GM19438 (cell line): ENCODE results near the gene UQCRQ.

ENCODE experiments used
- ATAC-seq: cut with Tn5 transposase; IDR thresholded peaks from one replicate; pipeline ENCODE4 v1.9.1; 2021; ENCODE audit warnings: low read depth; ENCODE audit not compliant: unreplicated experiment

UQCRQ gene

DNA sequence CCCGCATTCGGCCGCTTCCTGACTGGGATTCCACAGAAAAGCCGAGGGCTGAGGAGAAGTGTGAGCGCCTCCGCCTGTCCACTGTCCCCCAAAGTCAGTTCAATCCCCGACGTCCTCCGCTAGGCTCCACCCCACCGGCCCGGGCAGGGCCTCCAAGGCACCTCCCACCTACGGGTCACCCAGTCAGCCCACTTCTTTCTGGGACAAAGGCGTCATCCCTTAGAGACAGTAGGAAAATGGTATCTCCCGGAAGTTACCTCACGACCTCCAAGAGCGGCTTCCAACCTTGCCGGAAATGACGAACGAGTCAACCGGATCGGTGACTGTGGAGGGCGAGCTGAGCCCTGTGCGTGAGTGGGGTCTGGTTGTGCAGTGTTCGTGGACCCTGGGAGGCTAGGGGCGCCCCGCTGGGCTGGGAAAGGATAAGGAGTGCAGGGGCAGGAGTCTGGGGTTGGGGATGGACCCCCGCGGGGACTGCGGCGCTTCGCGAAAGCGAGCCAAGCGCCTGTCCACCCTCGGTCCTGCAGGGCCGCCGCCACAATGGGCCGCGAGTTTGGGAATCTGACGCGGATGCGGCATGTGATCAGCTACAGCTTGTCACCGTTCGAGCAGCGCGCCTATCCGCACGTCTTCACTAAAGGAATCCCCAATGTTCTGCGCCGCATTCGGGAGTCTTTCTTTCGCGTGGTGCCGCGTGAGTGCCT lies at the start of gene UQCRQ, which contains the start of gene GDF9:
Gene UQCRQ, plus strand, starts transcription at position 301 of the 704 bp plus-strand sequence. Its CDS starts 240 bp downstream, at position 541.
Gene GDF9, minus strand, starts transcription at position 128 of the 704 bp plus-strand sequence. CDS start 1,936 bp downstream, outside the sequence.
- ATAC-seq = peak; percentile 98

GRCh38 chr5:132817011-132817410 lies 49.4 kb upstream of the UQCRQ start:
- no peak for ATAC-seq

DNA sequence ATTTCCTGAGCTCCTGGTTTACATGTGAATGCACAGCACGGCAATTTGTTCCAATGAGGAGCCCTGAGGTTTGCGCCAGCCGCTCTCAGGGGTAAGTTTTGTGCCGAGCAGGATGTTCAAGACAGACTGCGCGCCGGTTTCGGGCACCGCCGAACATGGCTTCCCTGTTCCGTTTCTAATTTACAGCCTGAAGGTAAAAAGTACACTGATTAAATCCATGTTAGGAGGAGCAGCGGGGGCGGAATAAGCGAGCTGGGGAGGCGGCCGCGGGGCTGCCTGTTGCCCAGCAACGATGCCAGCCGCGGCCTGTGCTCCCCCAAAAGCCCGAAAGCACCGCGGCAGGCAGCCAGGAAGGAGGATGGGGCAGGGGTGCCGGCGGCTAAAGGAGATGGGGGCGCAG lies 47.0 kb upstream of the UQCRQ start:
- no peak for ATAC-seq

DNA sequence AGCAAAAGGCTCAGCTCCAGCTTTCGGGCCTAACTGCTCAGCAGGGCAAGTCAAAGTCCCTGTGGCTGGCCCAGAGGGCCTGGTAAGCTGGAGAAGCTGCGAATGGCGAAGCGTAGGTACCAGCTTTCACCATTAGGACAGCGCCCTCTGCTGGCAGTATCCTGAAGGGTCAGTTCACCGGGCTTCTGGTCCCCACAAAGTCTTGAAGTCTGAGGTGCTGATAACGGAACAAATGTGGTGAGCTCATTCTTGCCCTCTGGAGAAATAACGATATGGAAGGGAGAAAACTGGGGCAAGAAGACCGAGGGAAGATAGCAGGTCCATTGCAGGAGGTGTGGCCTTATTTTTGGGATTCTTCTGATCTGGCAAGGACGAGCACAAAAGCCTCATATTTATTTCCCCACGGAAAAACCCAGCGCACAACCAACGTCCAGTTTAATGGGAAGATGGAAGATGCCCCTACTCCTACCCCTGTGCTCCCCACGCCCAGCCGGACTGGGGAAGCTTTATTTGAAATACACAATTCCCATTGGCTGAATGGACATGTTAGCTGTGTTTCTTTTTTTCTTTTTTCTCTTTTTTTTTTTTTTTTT lies 46.2 kb upstream of the UQCRQ start:
- no peak for ATAC-seq

GRCh38 chr5:132821350-132821749 lies 45.1 kb upstream of the UQCRQ start:
- no peak for ATAC-seq

DNA sequence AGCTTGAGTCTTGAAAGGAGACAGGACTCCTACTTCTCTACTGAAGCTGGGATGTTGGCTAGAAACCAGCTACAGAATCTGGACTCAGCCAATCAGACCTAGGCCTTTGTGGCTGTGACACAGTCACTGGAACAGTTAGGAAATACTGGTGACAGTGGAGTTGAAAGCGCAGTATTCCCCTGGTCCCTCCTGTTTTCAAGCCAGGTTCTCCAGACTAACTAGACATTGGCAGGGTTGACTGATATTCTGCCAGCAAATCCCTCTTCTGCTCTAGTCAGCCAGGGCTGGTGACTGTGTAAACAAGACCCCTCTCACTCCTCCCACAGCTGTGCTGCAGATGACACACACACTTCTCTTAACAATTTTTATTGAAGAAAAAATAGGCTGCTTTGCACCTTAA lies 44.7 kb upstream of the UQCRQ start:
- no peak for ATAC-seq

DNA sequence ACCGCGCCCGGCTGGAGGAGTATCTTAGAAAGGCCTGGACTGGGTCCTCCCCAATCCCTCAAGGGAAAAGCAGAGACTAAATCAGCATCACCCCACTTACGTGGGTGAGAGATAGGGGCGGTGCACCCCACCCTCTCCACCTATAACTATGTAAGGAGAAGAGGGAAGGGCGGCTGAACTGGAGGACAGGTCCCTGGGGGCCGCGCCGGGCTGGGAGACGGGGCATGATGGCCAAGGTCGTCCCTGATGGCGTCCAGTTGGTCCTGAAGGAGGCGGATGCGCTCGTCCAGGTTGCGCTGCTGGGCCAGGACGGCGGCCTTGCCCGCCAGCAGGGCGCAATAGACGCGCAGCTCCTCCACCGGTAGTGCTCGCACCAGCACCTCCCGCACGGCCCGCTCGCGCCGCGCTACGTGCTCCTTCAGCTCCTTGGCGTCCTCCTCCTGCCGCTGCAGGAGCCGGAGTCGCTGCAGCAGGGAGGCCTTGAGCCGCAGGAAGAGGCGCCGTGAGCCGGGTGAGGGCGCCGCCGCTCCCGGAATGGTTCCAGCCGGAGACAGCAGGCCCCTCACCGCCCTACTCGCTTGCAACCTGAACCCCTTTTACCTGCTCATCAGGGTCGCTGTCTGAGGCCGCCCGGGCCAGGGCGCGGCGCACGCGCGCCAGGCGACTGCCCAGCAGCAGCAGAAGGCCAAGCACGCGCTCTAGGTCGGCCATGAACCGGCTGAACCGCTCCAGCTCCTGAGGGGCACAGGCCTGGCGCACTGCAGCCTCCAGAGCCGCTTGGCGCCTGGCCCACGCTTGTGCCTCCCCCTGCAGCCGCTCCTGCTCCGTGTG lies 43.6 kb upstream of the UQCRQ start:
- ATAC-seq = no peak

GRCh38 chr5:132823481-132824050 lies 42.9 kb upstream of the UQCRQ start:
- ATAC-seq = no peak

DNA sequence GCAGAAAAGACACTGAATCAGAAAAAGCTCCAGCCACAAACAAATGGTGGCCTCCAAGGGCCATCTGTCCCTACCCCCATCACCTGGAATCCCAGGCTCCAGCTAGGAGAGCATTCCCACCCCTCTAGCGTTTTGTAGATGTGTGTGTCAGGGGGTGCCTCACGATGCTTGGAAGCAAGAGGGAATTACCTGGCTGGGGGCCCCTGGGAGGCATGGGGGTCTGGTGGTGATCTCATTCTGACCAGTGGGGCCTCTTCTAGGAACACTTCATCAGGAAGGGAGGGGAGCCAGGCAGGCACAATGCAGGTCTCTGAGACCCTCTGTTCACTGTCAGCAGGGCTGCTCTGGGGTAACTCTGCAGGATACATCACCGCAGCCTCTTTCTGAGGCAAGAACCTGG lies 42.0 kb upstream of the UQCRQ start:
- ATAC-seq = no peak

- ATAC-seq = no peak
Observed at GRCh38 chr5:132825033-132825833, 41.2 kb upstream of the UQCRQ start.

DNA sequence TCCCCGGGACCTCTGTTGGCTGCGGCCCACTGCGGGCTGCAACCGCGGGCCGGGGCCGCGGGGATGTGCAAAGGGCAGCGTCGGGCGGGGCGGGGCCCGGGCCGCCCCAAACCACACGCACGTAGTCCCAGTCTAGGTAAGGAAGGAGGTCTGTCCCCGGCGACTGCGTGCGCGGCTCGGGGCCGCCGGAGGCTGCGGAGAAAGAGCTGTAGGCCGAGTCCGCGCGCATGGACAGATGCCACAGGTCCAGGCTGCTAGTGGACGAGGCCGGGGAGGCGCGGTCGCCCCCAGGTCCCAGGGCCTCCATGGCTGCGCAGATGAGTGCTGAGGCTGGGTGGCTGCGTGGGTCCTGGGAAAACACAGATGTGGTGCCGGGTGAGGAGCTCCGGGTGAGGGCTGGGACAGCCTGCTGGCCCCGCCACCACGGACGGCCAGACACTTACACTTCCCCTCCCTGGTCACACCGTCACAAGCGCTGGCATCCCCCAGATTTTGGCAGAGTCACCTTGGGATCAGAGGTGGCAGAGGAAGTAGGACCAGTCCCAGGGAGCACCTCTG lies 40.5 kb upstream of the UQCRQ start:
- ATAC-seq = no peak

- ATAC-seq = no peak
Observed at GRCh38 chr5:132826424-132827082, 39.9 kb upstream of the UQCRQ start.

GRCh38 chr5:132827943-132828673 lies 38.3 kb upstream of the UQCRQ start:
- no peak for ATAC-seq

- ATAC-seq = no peak
Observed at GRCh38 chr5:132828846-132829494, 37.5 kb upstream of the UQCRQ start.

GRCh38 chr5:132829742-132830435 lies 36.6 kb upstream of the UQCRQ start:
- ATAC-seq = peak; percentile 83

- peak; percentile 69 for ATAC-seq
Observed at GRCh38 chr5:132830436-132831094, 35.9 kb upstream of the UQCRQ start, which contains the start of gene SHROOM1. Gene SHROOM1, minus strand, starts transcription at chr5:132830647. Its CDS starts 4,507 bp downstream, at chr5:132826140.
